ENCODE results near the gene KRTAP20-1. TPM values are rescaled to one million over a fixed set of nuclear protein-coding genes. Genes with fewer than 3 reads are reported as not detected.

Gene KRTAP20-1
- total RNA-seq, 1 experiment from 2014 or later = not detected

GRCh38 chr21:30613836-30614235 is 2.4 kb upstream of the KRTAP20-1 start, which contains the start of gene KRTAP6-1:
Gene KRTAP6-1, minus strand, starts transcription at chr21:30613930. Its CDS starts 26 bp downstream, at chr21:30613904.
- ChIA-PET CTCF (no interaction called here), POLR2A (no interaction called here)
- Mint-ChIP-seq H3K4me1 (ENCODE audit: low read depth, unreplicated experiment) (no peaks in the 10 kb centered on the region), H3K9me3 (ENCODE audit: unreplicated experiment) (peaks cover 8% of the 10 kb centered on the region), H3K27me3 (ENCODE audit: insufficient read depth, unreplicated experiment) (no peaks in the 10 kb centered on the region), H3K4me3 (ENCODE audit: unreplicated experiment) (no peak within 1 kb of the TSS), H3K27ac (ENCODE audit: unreplicated experiment) (no peak within 1 kb of the TSS), H3K36me3 (ENCODE audit: insufficient read depth, unreplicated experiment) (no peaks in the 10 kb centered on the region)
- DNase-seq = no peak
- no TSS peak for BruUV-seq (replicated peaks)
- Histone ChIP-seq H3K4me3 (ENCODE audit: low read depth, low read length) (no peak within 1 kb of the TSS), H3K27me3 (replicated peaks; ENCODE audit: control insufficient read depth, insufficient read depth, low read length) (no peaks in the 10 kb centered on the region), H3K9me3 (no peaks in the 10 kb centered on the region), H3K4me1 (no peaks in the 10 kb centered on the region), H3K36me3 (ENCODE audit: control insufficient read depth, insufficient read depth, low read length) (no peaks in the 10 kb centered on the region)
- intact Hi-C loops (cut with micrococcal nuclease; ENCODE audit: unreplicated experiment) = no loop called here
- TF ChIP-seq CTCF (IDR thresholded peaks at IDR 0.05; ENCODE audit: insufficient read depth in 1 of 2, low read depth in 1 of 2, low read length in 1 of 2, severe bottlenecking in 1 of 2, unreplicated experiment in 1 of 2) = no peak

- no peaks in the 10 kb centered on the region for H3K4me1 Mint-ChIP-seq (ENCODE audit: low read depth, unreplicated experiment)
- Histone ChIP-seq H3K4me3 (ENCODE audit: low read depth, low read length) (no peak overlapping the region), H3K4me1 (no peaks in the 10 kb centered on the region), H3K36me3 (ENCODE audit: control insufficient read depth, insufficient read depth, low read length) (no peaks in the 10 kb centered on the region), H3K27me3 (replicated peaks; ENCODE audit: control insufficient read depth, insufficient read depth, low read length) (no peaks in the 10 kb centered on the region), H3K9me3 (no peaks in the 10 kb centered on the region)
- no peak for TF ChIP-seq CTCF (IDR thresholded peaks at IDR 0.05; ENCODE audit: insufficient read depth in 1 of 2, low read depth in 1 of 2, low read length in 1 of 2, severe bottlenecking in 1 of 2, unreplicated experiment in 1 of 2)
- ChIA-PET POLR2A (no interaction called here), CTCF (no interaction called here)
- no peak for DNase-seq
- no peaks in the 10 kb centered on the region for H3K27me3 Mint-ChIP-seq (ENCODE audit: insufficient read depth, unreplicated experiment)
- intact Hi-C loops (cut with micrococcal nuclease; ENCODE audit: unreplicated experiment) = no loop called here
- no peak overlapping the region for H3K27ac Mint-ChIP-seq (ENCODE audit: unreplicated experiment)
- H3K36me3 Mint-ChIP-seq (ENCODE audit: insufficient read depth, unreplicated experiment) = no peaks in the 10 kb centered on the region
- BruUV-seq (replicated peaks) = no TSS peak
- no peak overlapping the region for H3K4me3 Mint-ChIP-seq (ENCODE audit: unreplicated experiment)
- H3K9me3 Mint-ChIP-seq (ENCODE audit: unreplicated experiment) = peaks cover 8% of the 10 kb centered on the region
Measured at GRCh38 chr21:30615199-30615598, 1.0 kb upstream of the KRTAP20-1 start.

GRCh38 chr21:30620080-30620479 is 3.9 kb downstream of the KRTAP20-1 start:
- Mint-ChIP-seq H3K36me3 (ENCODE audit: insufficient read depth, unreplicated experiment) (no peaks in the 10 kb centered on the region), H3K27ac (ENCODE audit: unreplicated experiment) (no peak overlapping the region), H3K9me3 (ENCODE audit: unreplicated experiment) (no peaks in the 10 kb centered on the region), H3K4me1 (ENCODE audit: low read depth, unreplicated experiment) (no peaks in the 10 kb centered on the region), H3K27me3 (ENCODE audit: insufficient read depth, unreplicated experiment) (no peaks in the 10 kb centered on the region), H3K4me3 (ENCODE audit: unreplicated experiment) (no peak overlapping the region)
- Histone ChIP-seq H3K4me1 (no peaks in the 10 kb centered on the region), H3K4me3 (ENCODE audit: low read depth, low read length) (no peak overlapping the region), H3K9me3 (no peaks in the 10 kb centered on the region), H3K36me3 (ENCODE audit: control insufficient read depth, insufficient read depth, low read length) (no peaks in the 10 kb centered on the region), H3K27me3 (replicated peaks; ENCODE audit: control insufficient read depth, insufficient read depth, low read length) (no peaks in the 10 kb centered on the region)
- no peak for TF ChIP-seq CTCF (IDR thresholded peaks at IDR 0.05; ENCODE audit: insufficient read depth in 1 of 2, low read depth in 1 of 2, low read length in 1 of 2, severe bottlenecking in 1 of 2, unreplicated experiment in 1 of 2)
- DNase-seq = no peak
- intact Hi-C loops (cut with micrococcal nuclease; ENCODE audit: unreplicated experiment) = no loop called here
- CTCF ChIA-PET = no interaction called here
- no TSS peak for BruUV-seq (replicated peaks)
- POLR2A ChIA-PET = no interaction called here
